ENCODE measurements around the gene TRPV5.

TRPV5 gene

DNA sequence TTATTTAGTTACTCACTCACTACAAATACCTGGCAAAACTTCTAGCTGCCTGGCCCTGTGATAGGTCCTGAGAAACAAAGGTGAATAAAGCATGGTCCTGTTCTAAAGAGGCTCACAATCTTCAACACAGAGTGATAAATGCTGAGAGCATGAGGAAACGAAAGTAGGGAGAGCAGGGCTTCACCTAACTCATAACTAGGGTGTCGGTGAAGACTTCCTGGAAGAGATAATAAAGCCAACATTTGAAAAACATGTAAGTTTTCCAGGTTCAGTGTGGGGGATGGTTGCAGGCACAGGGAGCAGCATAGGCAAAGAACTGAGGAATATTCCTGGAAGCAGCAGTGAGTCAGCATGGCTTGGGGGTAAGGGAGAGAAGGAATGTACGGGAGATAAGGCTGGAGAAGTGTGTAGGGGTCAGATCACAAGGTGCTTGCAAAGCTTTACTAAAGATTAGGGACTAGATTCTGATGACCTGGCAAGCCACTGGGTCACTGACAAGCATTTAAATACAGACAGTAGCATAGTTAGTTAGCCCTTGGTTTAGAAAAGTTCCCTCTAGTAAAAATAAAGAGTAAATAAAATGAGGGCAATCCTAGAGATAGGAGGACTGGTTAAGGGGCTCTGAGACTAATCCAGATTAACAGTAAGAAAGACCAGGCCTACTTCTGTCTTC lies 23.5 kb upstream of the TRPV5 start:
- TF ChIP-seq, protein P1, sequence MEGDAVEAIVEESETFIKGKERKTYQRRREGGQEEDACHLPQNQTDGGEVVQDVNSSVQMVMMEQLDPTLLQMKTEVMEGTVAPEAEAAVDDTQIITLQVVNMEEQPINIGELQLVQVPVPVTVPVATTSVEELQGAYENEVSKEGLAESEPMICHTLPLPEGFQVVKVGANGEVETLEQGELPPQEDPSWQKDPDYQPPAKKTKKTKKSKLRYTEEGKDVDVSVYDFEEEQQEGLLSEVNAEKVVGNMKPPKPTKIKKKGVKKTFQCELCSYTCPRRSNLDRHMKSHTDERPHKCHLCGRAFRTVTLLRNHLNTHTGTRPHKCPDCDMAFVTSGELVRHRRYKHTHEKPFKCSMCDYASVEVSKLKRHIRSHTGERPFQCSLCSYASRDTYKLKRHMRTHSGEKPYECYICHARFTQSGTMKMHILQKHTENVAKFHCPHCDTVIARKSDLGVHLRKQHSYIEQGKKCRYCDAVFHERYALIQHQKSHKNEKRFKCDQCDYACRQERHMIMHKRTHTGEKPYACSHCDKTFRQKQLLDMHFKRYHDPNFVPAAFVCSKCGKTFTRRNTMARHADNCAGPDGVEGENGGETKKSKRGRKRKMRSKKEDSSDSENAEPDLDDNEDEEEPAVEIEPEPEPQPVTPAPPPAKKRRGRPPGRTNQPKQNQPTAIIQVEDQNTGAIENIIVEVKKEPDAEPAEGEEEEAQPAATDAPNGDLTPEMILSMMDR (IDR thresholded peaks at IDR 0.05; ENCODE audit: borderline replicate concordance, insufficient read depth, low read depth, low read length) = no peak

DNA sequence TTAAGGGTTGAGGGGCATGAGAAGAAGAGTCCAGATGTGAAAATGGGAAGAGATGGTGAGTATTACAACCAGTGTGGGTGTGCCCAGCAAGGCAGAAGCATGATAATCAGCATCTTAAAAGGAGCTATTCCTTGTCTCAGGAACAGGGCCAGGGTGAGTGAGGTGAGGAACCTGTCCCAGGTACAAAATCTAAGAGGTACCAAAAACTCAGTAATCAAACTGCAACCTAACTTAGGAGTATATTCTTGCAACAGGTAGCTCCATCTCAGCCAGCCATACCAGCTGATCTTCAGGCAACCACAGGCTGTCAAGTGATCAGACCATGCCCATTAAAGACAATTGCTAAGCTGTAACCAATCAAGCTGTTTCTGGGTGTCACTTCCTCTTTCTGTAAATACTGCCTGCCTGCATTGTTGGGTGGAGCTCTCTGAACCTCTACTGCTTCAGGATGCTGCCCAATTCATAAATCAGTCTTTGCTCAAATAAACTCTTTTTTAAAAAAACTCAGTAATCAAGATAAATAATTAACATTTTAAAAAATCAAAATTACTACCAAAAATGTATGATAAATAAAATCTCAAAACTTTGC lies 21.2 kb upstream of the TRPV5 start:
- no peak overlapping the region for H3K4me3 ChIP-seq (ENCODE audit: low read depth, low read length)

More for the DNA sequence above, 23.5 kb upstream of the TRPV5 start:
- H3K4me3 ChIP-seq (ENCODE audit: low read depth, low read length) = no peak overlapping the region

DNA sequence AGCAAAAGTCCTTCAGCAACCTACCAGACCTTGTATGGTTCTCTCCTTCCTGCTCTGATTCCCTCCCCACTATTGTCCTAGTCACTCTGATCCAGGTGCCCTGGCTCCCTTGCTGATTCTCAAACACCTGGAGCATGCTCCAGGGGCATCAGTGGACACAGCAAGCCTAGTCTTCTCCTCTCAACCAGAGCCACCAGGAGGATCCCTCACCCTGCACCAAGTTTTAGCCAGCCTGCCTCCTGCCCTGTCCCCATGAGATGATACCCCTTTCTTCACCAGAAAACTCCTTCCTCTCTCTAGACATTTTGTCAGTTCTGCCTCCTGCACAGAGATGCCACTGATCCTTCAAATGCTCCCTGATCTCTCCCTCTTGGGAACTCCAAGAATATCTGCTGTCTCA lies 16.7 kb upstream of the TRPV5 start:
- H3K4me3 ChIP-seq (ENCODE audit: low read depth, low read length) = no peak overlapping the region
- TF ChIP-seq, protein P1 (IDR thresholded peaks at IDR 0.05; ENCODE audit: borderline replicate concordance, insufficient read depth, low read depth, low read length) = no peak

More for the DNA sequence above, 21.2 kb upstream of the TRPV5 start:
- TF ChIP-seq, protein P1 (IDR thresholded peaks at IDR 0.05; ENCODE audit: borderline replicate concordance, insufficient read depth, low read depth, low read length) = no peak

DNA sequence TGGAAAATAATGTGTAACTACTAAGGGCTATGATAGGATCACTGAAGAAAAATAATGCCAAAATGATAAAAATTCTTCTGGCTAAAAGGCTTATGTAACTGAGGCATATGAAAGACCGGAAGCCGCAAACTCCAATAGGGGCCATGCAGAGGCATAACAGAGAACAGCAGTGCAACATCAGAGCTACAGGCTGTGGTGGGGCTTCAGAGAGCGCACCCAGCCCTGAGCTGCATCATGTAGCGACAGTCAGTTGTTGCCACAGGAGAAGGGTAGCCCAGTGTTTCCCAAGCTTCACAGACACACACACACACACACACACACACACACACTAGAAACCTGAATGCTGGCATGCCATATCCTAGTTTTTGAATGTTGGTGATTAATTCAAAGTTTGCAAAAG lies 15.1 kb upstream of the TRPV5 start:
- no peak overlapping the region for H3K4me3 ChIP-seq (ENCODE audit: low read depth, low read length)
- TF ChIP-seq, protein P1 (IDR thresholded peaks at IDR 0.05; ENCODE audit: borderline replicate concordance, insufficient read depth, low read depth, low read length) = no peak

DNA sequence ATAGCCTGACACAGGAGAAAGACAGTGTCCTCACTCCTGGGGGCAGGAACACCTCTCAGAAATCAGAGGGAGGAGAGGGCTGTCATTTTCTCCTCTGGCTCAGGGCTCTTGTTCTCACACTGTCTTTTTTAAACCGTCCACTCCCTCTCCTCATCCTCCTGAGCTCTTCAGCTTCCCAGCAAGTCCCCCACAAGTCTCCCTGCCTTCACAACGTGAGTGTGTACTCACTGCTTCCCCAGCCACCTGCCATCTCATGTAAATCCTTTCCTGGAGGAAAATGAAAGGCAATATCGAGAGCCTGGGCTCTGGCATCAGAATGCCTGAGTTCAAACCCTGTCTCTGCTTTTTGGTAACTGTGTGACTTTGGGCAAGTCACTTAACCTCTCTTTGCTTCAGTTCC lies 11.5 kb upstream of the TRPV5 start:
- no peak overlapping the region for H3K4me3 ChIP-seq (ENCODE audit: low read depth, low read length)
- TF ChIP-seq, protein P1 (IDR thresholded peaks at IDR 0.05; ENCODE audit: borderline replicate concordance, insufficient read depth, low read depth, low read length) = no peak

DNA sequence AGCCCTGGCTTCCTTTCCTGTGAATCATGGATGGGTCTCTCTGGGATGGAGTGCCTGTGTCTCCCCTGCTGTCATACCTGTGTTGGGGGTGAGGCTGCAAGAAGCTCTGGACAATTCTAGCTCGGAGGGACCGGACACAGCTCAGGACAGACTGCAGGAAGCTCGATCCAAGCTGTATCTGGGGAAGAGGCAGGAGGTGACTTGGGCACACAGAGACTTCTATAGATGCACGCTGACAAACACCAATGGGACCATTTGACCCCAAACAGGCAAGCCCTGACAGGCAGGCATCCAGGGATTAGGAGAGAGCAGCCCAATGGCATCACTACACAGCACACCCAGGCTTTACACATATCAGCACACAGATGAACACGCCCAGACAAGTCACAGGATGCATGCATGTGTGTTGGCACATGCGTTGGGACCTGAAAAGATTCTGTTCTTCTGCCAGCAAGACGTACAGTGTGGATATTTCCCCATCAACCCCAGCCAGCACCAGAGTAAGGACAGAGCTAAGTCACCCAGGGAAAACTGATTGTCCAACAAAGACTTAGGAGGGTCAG lies 10.2 kb upstream of the TRPV5 start:
- TF ChIP-seq, protein P1 (IDR thresholded peaks at IDR 0.05; ENCODE audit: borderline replicate concordance, insufficient read depth, low read depth, low read length) = no peak
- no peak overlapping the region for H3K4me3 ChIP-seq (ENCODE audit: low read depth, low read length)

DNA sequence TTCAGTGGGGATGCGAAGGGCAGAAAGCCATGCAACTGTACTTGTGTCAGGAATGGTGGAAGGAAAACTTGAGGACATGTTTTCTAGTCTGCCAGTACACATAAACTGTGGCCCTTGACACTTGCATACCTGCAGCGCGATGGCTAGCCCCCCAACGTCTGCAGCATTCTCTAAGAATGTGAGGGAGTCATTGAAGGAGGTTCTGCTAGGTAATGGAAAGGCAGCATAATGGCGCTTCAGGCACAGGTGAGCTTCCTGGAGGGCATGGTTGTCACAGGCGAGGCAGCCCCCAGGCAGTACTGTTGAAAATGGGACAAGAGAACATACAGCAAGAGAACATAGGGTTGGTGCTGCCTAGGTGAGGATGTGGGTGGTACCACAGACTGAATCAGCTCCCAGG lies 9.2 kb upstream of the TRPV5 start:
- H3K4me3 ChIP-seq (ENCODE audit: low read depth, low read length) = no peak overlapping the region
- TF ChIP-seq, protein P1 (IDR thresholded peaks at IDR 0.05; ENCODE audit: borderline replicate concordance, insufficient read depth, low read depth, low read length) = no peak

Data from GM12875 (cell line).